ENCODE results near the gene FOXA2.
A peak's percentile ranks its signal among the peaks of the same experiment; 100 is the strongest.

The FOXA2 gene

GRCh38 chr20:22578221-22579118 is 5.9 kb downstream of the FOXA2 start:
- Histone ChIP-seq H3K4ac (ENCODE audit: low read depth, low read length) (peak overlapping the region; percentile 24), H3K36me3 (ENCODE audit: control insufficient read depth, insufficient read depth, low read length) (no peaks in the 10 kb centered on the region), H2BK5ac (ENCODE audit: low read length) (peak overlapping the region; percentile 17), H3K9ac (ENCODE audit: low read length) (peak overlapping the region; percentile 53), H4K5ac (ENCODE audit: low read length) (no peak overlapping the region), H2AK5ac (ENCODE audit: low read length) (no peak overlapping the region), H3K56ac (ENCODE audit: low read length) (peak overlapping the region; percentile 75), H4K8ac (ENCODE audit: low read depth, low read length) (no peak overlapping the region), H3K79me1 (ENCODE audit: low read length) (no peaks in the 10 kb centered on the region), H2BK15ac (replicated peaks; ENCODE audit: low read depth) (no peak overlapping the region), H3K79me2 (ENCODE audit: control insufficient read depth, insufficient read depth, low read length) (no peaks in the 10 kb centered on the region), H3K23ac (ENCODE audit: low read length) (peak overlapping the region; percentile 59), H3K27me3 (ENCODE audit: insufficient read depth, low read length, poor library complexity) (peaks cover 65% of the 10 kb centered on the region), H3K4me2 (ENCODE audit: low read length) (peak overlapping the region; percentile 39), H2BK120ac (ENCODE audit: low read depth, low read length) (no peak overlapping the region), H3K27ac (ENCODE audit: low read depth, low read length) (peak overlapping the region; percentile 36), H3K18ac (ENCODE audit: low read length) (peak overlapping the region; percentile 28), H3K4me3 (ENCODE audit: low read length) (no peak overlapping the region), H3K4me1 (ENCODE audit: control insufficient read depth, low read depth, low read length) (peaks cover 6% of the 10 kb centered on the region)
- DNase-seq, result peak; percentile 42
- no CpG with 5 or more reads among the region's 56 CpGs for WGBS (ENCODE audit: extremely low coverage, insufficient coverage, low lambda C conversion rate)

- WGBS (ENCODE audit: extremely low coverage, insufficient coverage, low lambda C conversion rate), result no CpG with 5 or more reads among the region's 44 CpGs
Observed at GRCh38 chr20:22577515-22578220, 6.7 kb downstream of the FOXA2 start.

GRCh38 chr20:22576733-22577514 is 7.4 kb downstream of the FOXA2 start:
- peak overlapping the region; percentile 48 for H3K9ac ChIP-seq (ENCODE audit: low read length)
- H3K79me2 ChIP-seq (ENCODE audit: control insufficient read depth, insufficient read depth, low read length), result no peaks in the 10 kb centered on the region
- H3K18ac ChIP-seq (ENCODE audit: low read length), result peak overlapping the region; percentile 88
- H3K23ac ChIP-seq (ENCODE audit: low read length), result peak overlapping the region; percentile 59
- H3K27ac ChIP-seq (ENCODE audit: low read depth, low read length), result no peak overlapping the region
- DNase-seq, result no peak
- peak overlapping the region; percentile 39 for H3K4me2 ChIP-seq (ENCODE audit: low read length)
- peak overlapping the region; percentile 26 for H3K4ac ChIP-seq (ENCODE audit: low read depth, low read length)
- H2AK5ac ChIP-seq (ENCODE audit: low read length), result no peak overlapping the region
- no peaks in the 10 kb centered on the region for H3K36me3 ChIP-seq (ENCODE audit: control insufficient read depth, insufficient read depth, low read length)
- no peak overlapping the region for H2BK5ac ChIP-seq (ENCODE audit: low read length)
- H2BK15ac ChIP-seq (replicated peaks; ENCODE audit: low read depth), result no peak overlapping the region
- H3K56ac ChIP-seq (ENCODE audit: low read length), result peak overlapping the region; percentile 69
- H3K27me3 ChIP-seq (ENCODE audit: insufficient read depth, low read length, poor library complexity), result peaks cover 64% of the 10 kb centered on the region
- no CpG with 5 or more reads among the region's 48 CpGs for WGBS (ENCODE audit: extremely low coverage, insufficient coverage, low lambda C conversion rate)
- H3K79me1 ChIP-seq (ENCODE audit: low read length), result no peaks in the 10 kb centered on the region
- peak overlapping the region; percentile 60 for H4K8ac ChIP-seq (ENCODE audit: low read depth, low read length)
- H3K4me1 ChIP-seq (ENCODE audit: control insufficient read depth, low read depth, low read length), result peaks cover 7% of the 10 kb centered on the region
- H2BK120ac ChIP-seq (ENCODE audit: low read depth, low read length), result peak overlapping the region; percentile 46
- no peak overlapping the region for H3K4me3 ChIP-seq (ENCODE audit: low read length)
- no peak overlapping the region for H4K5ac ChIP-seq (ENCODE audit: low read length)

More at GRCh38 chr20:22577515-22578220, 6.7 kb downstream of the FOXA2 start:
- H4K8ac ChIP-seq (ENCODE audit: low read depth, low read length), result peak overlapping the region; percentile 60
- no peak overlapping the region for H2BK15ac ChIP-seq (replicated peaks; ENCODE audit: low read depth)
- peak overlapping the region; percentile 17 for H2BK5ac ChIP-seq (ENCODE audit: low read length)
- H3K56ac ChIP-seq (ENCODE audit: low read length), result peak overlapping the region; percentile 75
- no peak overlapping the region for H3K4ac ChIP-seq (ENCODE audit: low read depth, low read length)
- peak overlapping the region; percentile 59 for H3K23ac ChIP-seq (ENCODE audit: low read length)
- H3K79me2 ChIP-seq (ENCODE audit: control insufficient read depth, insufficient read depth, low read length), result no peaks in the 10 kb centered on the region
- DNase-seq, result peak; percentile 75
- peaks cover 6% of the 10 kb centered on the region for H3K4me1 ChIP-seq (ENCODE audit: control insufficient read depth, low read depth, low read length)
- H3K27ac ChIP-seq (ENCODE audit: low read depth, low read length), result peak overlapping the region; percentile 36
- no peaks in the 10 kb centered on the region for H3K79me1 ChIP-seq (ENCODE audit: low read length)
- peak overlapping the region; percentile 53 for H3K9ac ChIP-seq (ENCODE audit: low read length)
- H4K5ac ChIP-seq (ENCODE audit: low read length), result no peak overlapping the region
- H2BK120ac ChIP-seq (ENCODE audit: low read depth, low read length), result no peak overlapping the region
- peaks cover 67% of the 10 kb centered on the region for H3K27me3 ChIP-seq (ENCODE audit: insufficient read depth, low read length, poor library complexity)
- H3K36me3 ChIP-seq (ENCODE audit: control insufficient read depth, insufficient read depth, low read length), result no peaks in the 10 kb centered on the region
- H3K4me3 ChIP-seq (ENCODE audit: low read length), result no peak overlapping the region
- H3K4me2 ChIP-seq (ENCODE audit: low read length), result peak overlapping the region; percentile 39
- H3K18ac ChIP-seq (ENCODE audit: low read length), result peak overlapping the region; percentile 88
- H2AK5ac ChIP-seq (ENCODE audit: low read length), result no peak overlapping the region

- no peaks in the 10 kb centered on the region for H3K36me3 ChIP-seq (ENCODE audit: control insufficient read depth, insufficient read depth, low read length)
Observed at GRCh38 chr20:22576273-22576672, 8.1 kb downstream of the FOXA2 start.

GRCh38 chr20:22575737-22576136 is 8.6 kb downstream of the FOXA2 start:
- no peak overlapping the region for H2BK5ac ChIP-seq (ENCODE audit: low read length)
- H3K4me2 ChIP-seq (ENCODE audit: low read length), result no peak overlapping the region
- no peaks in the 10 kb centered on the region for H3K79me1 ChIP-seq (ENCODE audit: low read length)
- H3K18ac ChIP-seq (ENCODE audit: low read length), result no peak overlapping the region
- H4K5ac ChIP-seq (ENCODE audit: low read length), result no peak overlapping the region
- H2BK120ac ChIP-seq (ENCODE audit: low read depth, low read length), result no peak overlapping the region
- H3K4me1 ChIP-seq (ENCODE audit: control insufficient read depth, low read depth, low read length), result peaks cover 13% of the 10 kb centered on the region
- H2AK5ac ChIP-seq (ENCODE audit: low read length), result no peak overlapping the region
- no peak overlapping the region for H3K4ac ChIP-seq (ENCODE audit: low read depth, low read length)
- no peak overlapping the region for H3K9ac ChIP-seq (ENCODE audit: low read length)
- H4K8ac ChIP-seq (ENCODE audit: low read depth, low read length), result no peak overlapping the region
- no peak overlapping the region for H3K23ac ChIP-seq (ENCODE audit: low read length)
- peak overlapping the region; percentile 70 for H3K27ac ChIP-seq (ENCODE audit: low read depth, low read length)
- H3K79me2 ChIP-seq (ENCODE audit: control insufficient read depth, insufficient read depth, low read length), result no peaks in the 10 kb centered on the region
- WGBS (ENCODE audit: extremely low coverage, insufficient coverage, low lambda C conversion rate), result no CpG with 5 or more reads among the region's 4 CpGs
- H2BK15ac ChIP-seq (replicated peaks; ENCODE audit: low read depth), result no peak overlapping the region
- DNase-seq, result peak; percentile 73
- peaks cover 60% of the 10 kb centered on the region for H3K27me3 ChIP-seq (ENCODE audit: insufficient read depth, low read length, poor library complexity)
- no peak overlapping the region for H3K4me3 ChIP-seq (ENCODE audit: low read length)
- H3K36me3 ChIP-seq (ENCODE audit: control insufficient read depth, insufficient read depth, low read length), result no peaks in the 10 kb centered on the region
- no peak overlapping the region for H3K56ac ChIP-seq (ENCODE audit: low read length)

More at GRCh38 chr20:22576273-22576672, 8.1 kb downstream of the FOXA2 start:
- peak overlapping the region; percentile 62 for H3K18ac ChIP-seq (ENCODE audit: low read length)
- peaks cover 63% of the 10 kb centered on the region for H3K27me3 ChIP-seq (ENCODE audit: insufficient read depth, low read length, poor library complexity)
- H3K4me3 ChIP-seq (ENCODE audit: low read length), result no peak overlapping the region
- peak overlapping the region; percentile 5 for H2BK5ac ChIP-seq (ENCODE audit: low read length)
- no peak overlapping the region for H4K8ac ChIP-seq (ENCODE audit: low read depth, low read length)
- peaks cover 9% of the 10 kb centered on the region for H3K4me1 ChIP-seq (ENCODE audit: control insufficient read depth, low read depth, low read length)
- H3K79me2 ChIP-seq (ENCODE audit: control insufficient read depth, insufficient read depth, low read length), result no peaks in the 10 kb centered on the region
- no peak overlapping the region for H2AK5ac ChIP-seq (ENCODE audit: low read length)
- peak overlapping the region; percentile 16 for H3K23ac ChIP-seq (ENCODE audit: low read length)
- no peak overlapping the region for H2BK15ac ChIP-seq (replicated peaks; ENCODE audit: low read depth)
- H3K79me1 ChIP-seq (ENCODE audit: low read length), result no peaks in the 10 kb centered on the region
- WGBS (ENCODE audit: extremely low coverage, insufficient coverage, low lambda C conversion rate), result no CpG with 5 or more reads among the region's 12 CpGs
- peak overlapping the region; percentile 46 for H2BK120ac ChIP-seq (ENCODE audit: low read depth, low read length)
- no peak overlapping the region for H3K4ac ChIP-seq (ENCODE audit: low read depth, low read length)
- DNase-seq, result peak; percentile 45
- H3K56ac ChIP-seq (ENCODE audit: low read length), result peak overlapping the region; percentile 69
- H4K5ac ChIP-seq (ENCODE audit: low read length), result no peak overlapping the region
- H3K9ac ChIP-seq (ENCODE audit: low read length), result peak overlapping the region; percentile 48
- H3K4me2 ChIP-seq (ENCODE audit: low read length), result no peak overlapping the region
- peak overlapping the region; percentile 18 for H3K27ac ChIP-seq (ENCODE audit: low read depth, low read length)

Data from mesendoderm (in vitro differentiated cells).